AG09319 (cell line): ENCODE results near the gene ZIC5.

ENCODE experiments used
- DNase-seq: peaks from one replicate; pipeline ENCODE4 v3.0.0-alpha.2; 2010; ENCODE audit warnings: low read depth; ENCODE audit errors: extremely low read depth
- CTCF ChIP-seq: IDR thresholded peaks from 2 replicates; pipeline ENCODE4 v1.5.1; 2011; ENCODE audit warnings: low read depth, mild to moderate bottlenecking, inconsistent platforms, low read length, moderate library complexity

The ZIC5 gene

GRCh38 chr13:99967498-99967868 lies 4.1 kb downstream of the ZIC5 start:
- TF ChIP-seq CTCF = no peak
- no peak for DNase-seq

GRCh38 chr13:99966064-99966805 lies 5.3 kb downstream of the ZIC5 start:
- no peak for DNase-seq
- TF ChIP-seq CTCF = no peak

DNA sequence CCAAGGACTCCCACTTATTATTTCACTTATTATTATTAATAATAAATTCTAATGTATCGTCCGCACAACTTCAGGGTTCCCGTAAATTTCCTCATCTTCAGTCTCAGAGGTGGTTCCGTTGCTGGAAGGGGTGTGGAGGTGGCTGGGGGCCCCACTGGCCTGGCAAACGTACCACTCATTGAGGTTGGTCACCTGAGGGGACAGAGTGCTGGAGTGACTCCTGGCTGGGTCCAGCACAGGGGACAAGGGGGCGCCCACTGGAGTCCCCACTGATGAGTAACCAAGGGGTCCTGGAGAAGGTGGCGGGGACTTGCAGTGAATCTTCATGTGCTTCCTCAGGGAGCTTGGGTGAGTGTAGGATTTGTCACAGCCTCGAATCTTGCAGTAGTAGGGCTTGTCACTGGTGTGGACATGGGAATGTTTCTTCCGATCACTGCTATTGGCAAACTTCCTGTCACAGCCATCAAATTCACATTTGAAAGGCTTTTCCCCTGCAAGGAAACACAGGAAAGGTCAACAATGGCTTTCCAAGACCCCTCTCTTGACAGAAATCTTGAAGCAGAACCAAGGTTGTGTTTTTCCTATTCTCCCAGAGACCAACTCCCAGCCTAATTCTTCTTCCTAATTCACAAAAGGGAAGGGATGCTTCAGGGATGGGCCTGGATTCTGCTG lies 6.1 kb downstream of the ZIC5 start:
- no peak for TF ChIP-seq CTCF

DNA sequence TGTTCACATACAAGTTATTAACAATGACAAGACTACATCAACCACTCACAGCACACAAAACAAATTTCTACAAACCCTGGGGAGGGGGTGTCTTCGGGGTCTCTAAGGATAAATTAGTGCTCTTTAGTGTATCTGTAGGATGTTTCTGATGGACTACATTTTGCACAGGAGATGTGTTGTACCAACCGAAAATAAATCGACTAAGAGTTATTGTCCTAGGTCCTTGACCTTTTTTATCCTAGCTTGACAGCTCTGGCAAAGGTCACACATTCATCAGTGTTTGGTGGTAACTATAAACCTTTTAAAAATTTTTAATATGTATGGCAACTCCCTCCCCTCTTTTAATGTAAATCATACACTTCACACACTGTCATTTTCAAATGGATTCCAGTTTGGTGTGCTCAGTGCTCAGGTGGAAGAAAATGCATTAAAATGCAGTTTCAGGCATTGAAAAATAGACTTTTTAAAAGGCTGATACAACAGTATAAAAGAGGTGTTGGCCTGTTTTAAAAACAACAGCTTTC lies 7.7 kb downstream of the ZIC5 start:
- DNase-seq = no peak
- no peak for TF ChIP-seq CTCF

More for the DNA sequence above, 6.1 kb downstream of the ZIC5 start:
- no peak for DNase-seq

DNA sequence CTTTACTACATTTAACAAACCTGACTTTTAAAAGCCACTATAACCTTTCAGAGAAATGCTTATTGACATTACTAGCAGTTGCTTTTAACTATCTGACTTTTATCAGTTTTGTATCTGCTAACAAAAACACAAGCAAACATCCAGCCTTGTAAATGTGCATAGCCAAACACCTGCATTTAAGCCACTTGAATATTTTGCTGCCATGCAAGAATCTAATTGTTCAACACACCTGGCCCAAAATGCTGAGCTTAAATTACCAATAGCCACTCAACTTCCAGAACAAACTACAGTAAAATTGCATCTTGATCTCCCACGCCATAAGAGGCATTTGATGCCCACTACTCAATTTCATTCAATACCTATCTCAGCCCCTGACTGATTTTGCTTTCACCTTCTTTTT lies 9.3 kb downstream of the ZIC5 start:
- TF ChIP-seq CTCF = no peak
- DNase-seq = no peak

DNA sequence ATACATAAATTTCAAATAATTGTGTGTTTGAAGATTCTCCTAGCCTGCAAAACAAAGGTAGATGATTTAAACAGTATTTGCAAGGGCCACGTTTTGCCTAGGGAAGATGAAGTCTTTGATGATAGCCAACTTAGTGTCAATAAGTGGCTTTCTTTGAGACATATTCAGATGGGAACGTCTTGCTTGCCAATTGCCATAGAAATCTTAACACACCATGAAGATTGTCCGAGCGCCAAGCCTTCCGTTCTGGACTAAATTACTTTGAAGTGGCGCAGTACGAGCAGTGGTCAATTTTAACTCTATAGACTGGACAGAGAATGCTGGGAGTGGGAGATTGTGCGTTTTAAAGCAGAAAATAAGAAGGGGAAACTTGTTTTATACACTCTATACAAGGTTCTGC lies 9.9 kb downstream of the ZIC5 start:
- TF ChIP-seq CTCF = no peak
- no peak for DNase-seq

GRCh38 chr13:99960663-99961311 lies 10.8 kb downstream of the ZIC5 start:
- no peak for DNase-seq
- no peak for TF ChIP-seq CTCF
